K562 (cell line): ENCODE data around the gene NAV2. TPM values are rescaled to one million over a fixed set of nuclear protein-coding genes. Genes with fewer than 3 reads are reported as not detected.

ENCODE experiments used
- ATF4 ChIP-seq: fragments of 450-650 bp; formaldehyde crosslinking; IDR thresholded peaks from 2 replicates; pipeline ENCODE4 v1.4.0; 2022; ENCODE audit warnings: mild to moderate bottlenecking, moderate library complexity
- CEBPZ ChIP-seq: fragments of 150-350 bp; IDR thresholded peaks from 2 replicates; pipeline ENCODE4 v1.6.1; 2014; ENCODE audit warnings: low read depth, mild to moderate bottlenecking, low read length, borderline replicate concordance
- CHD2 ChIP-seq: IDR thresholded peaks from 2 replicates; pipeline ENCODE4 v1.6.1; 2011; ENCODE audit warnings: low read depth, low read length
- CREM ChIP-seq: IDR thresholded peaks from 2 replicates; pipeline ENCODE4 v1.6.1; 2014; ENCODE audit warnings: antibody characterized with exemption, low read depth
- E2F3 ChIP-seq: fragments of 250-450 bp; sonication (Bioruptor Pico); IDR thresholded peaks from 2 replicates; pipeline ENCODE4 v1.4.0; 2020; ENCODE audit warnings: mild to moderate bottlenecking
- RFX5 ChIP-seq: IDR thresholded peaks from 2 replicates; pipeline ENCODE4 v1.6.1; 2011; ENCODE audit warnings: low read depth, mild to moderate bottlenecking, improper control_type of control experiment, low read length
- SMAD4 ChIP-seq: fragments of 250-450 bp; sonication (Bioruptor Pico); conservative IDR thresholded peaks from 2 replicates; pipeline ENCODE4 v1.8.0; 2021; ENCODE audit warnings: inconsistent platforms, mild to moderate bottlenecking, moderate library complexity
- SMARCC2 ChIP-seq: fragments of 450-650 bp; IDR thresholded peaks from 2 replicates; pipeline ENCODE4 v1.6.1; 2017; ENCODE audit warnings: antibody characterized with exemption, moderate library complexity, mild to moderate bottlenecking, low read depth
- TCF15 ChIP-seq: fragments of 250-450 bp; sonication (Bioruptor Pico); IDR thresholded peaks from 2 replicates; pipeline ENCODE4 v1.8.0; 2022; ENCODE audit warnings: moderate library complexity, mild to moderate bottlenecking, inconsistent platforms
- TEAD4 ChIP-seq, 2 experiments: sonication (generic) in 1 of 2; formaldehyde crosslinking in 1 of 2; IDR thresholded peaks; 2 replicates each; pipeline versions ENCODE4 v1.6.1 to v1.8.0; 2012 to 2022; ENCODE audit warnings: borderline replicate concordance in 1 of 2, inconsistent platforms in 1 of 2, low read length in 1 of 2, mild to moderate bottlenecking in 1 of 2, missing genetic modification reagents in 1 of 2
- UBTF ChIP-seq, 2 experiments: IDR thresholded peaks; 2 replicates each; pipeline ENCODE4 v1.6.1; 2012; ENCODE audit warnings: improper control_type of control experiment in 2 of 2, low read depth in 2 of 2, low read length in 2 of 2, borderline replicate concordance in 1 of 2
- ZBTB12 ChIP-seq: fragments of 250-450 bp; sonication (Bioruptor Pico); IDR thresholded peaks from 2 replicates; pipeline ENCODE4 v1.4.0; 2020
- ZHX1 ChIP-seq: fragments of 150-350 bp; conservative IDR thresholded peaks from 2 replicates; pipeline ENCODE4 v1.6.1; 2014; ENCODE audit warnings: low read length
- ZNF140 ChIP-seq: fragments of 250-450 bp; sonication (Bioruptor Pico); IDR thresholded peaks from 2 replicates; pipeline ENCODE4 v1.8.0; 2021; ENCODE audit warnings: moderate library complexity, mild to moderate bottlenecking, inconsistent platforms
- polyA plus RNA-seq, 8 experiments: library from polyadenylated mRNA; depleted of rRNA in 4 of 8; stranded (reverse) in 5 of 8; unstranded in 3 of 8; fragments of >200 nt; fragmentation: Nextera tagmentation in 2 of 8; fragmentation: Illumina TruSeq in 1 of 8; extraction: Ambion mirVana in 2 of 8; extraction: Trizol in 1 of 8; gene quantifications; 2 replicates each; pipeline versions ENCODE4 v1.2.1 to v1.2.3, GENCODE V29; 2011 to 2014; ENCODE audit warnings: inconsistent platforms in 1 of 8, missing spikeins in 1 of 8
- total RNA-seq, 7 experiments: library from RNA; depleted of rRNA in 6 of 7; stranded (reverse); fragments of >200 nt in 6 of 7; fragmentation: Illumina TruSeq in 2 of 7; extraction: Trizol in 2 of 7; gene quantifications; 2 replicates each; pipeline versions ENCODE4 v1.2.1 to v1.2.3, GENCODE V29; 2011 to 2021; ENCODE audit warnings: low replicate concordance in 1 of 7

NAV2 gene
- total and polyA plus RNA-seq, 9 of the 15 experiments (the other 6 are each of a cell fraction or from before 2014, with no cell fraction given): 0.03 to 0.35 (median 0.05) TPM

- peak; percentile 53; the same call in 1 of the 2 replicates for TF ChIP-seq ATF4
- peak; percentile 42; the same call in 1 of the 2 replicates for TF ChIP-seq ZBTB12 (CRISPR knock-in tag)
- no peak for TF ChIP-seq CHD2
- TF ChIP-seq SMARCC2: peak; percentile 51; the same call in 1 of the 2 replicates
- no peak for TF ChIP-seq ZHX1
- no peak for TF ChIP-seq CEBPZ
- TF ChIP-seq RFX5: no peak
- TF ChIP-seq ZNF140 (CRISPR knock-in tag): no peak
- TF ChIP-seq SMAD4: peak; percentile 77
- TF ChIP-seq TEAD4 (IDR thresholded peaks at IDR 0.05; ENCODE audit: low read length): peak; percentile 76
- no peak for TF ChIP-seq TEAD4 (CRISPR knock-in tag; IDR thresholded peaks at IDR 0.05; ENCODE audit: borderline replicate concordance)
- 0 out of 2 replicates have a peak, but pooled peaks have one; percentile 7 for TF ChIP-seq TCF15 (CRISPR knock-in tag)
- 0 out of 4 replicates have a peak, but pooled peaks of 1 of the 2 experiments have one; percentile 12 for TF ChIP-seq UBTF (IDR thresholded peaks at IDR 0.05; ENCODE audit: borderline replicate concordance in 1 of 2, low read depth in 2 of 2, low read length in 2 of 2)
- TF ChIP-seq CREM: peak; percentile 35; the same call in 1 of the 2 replicates
- TF ChIP-seq E2F3 (CRISPR knock-in tag): no peak
Observed at GRCh38 chr11:19980957-19981669, 268.5 kb downstream of the NAV2 start (continued).
